Measurements from ENCODE around the gene POU2F1. TPM values are rescaled to one million over a fixed set of nuclear protein-coding genes. Genes with fewer than 3 reads are reported as not detected.

The POU2F1 gene
- total RNA-seq, 1 experiment from 2014 or later = 28.5 TPM

DNA sequence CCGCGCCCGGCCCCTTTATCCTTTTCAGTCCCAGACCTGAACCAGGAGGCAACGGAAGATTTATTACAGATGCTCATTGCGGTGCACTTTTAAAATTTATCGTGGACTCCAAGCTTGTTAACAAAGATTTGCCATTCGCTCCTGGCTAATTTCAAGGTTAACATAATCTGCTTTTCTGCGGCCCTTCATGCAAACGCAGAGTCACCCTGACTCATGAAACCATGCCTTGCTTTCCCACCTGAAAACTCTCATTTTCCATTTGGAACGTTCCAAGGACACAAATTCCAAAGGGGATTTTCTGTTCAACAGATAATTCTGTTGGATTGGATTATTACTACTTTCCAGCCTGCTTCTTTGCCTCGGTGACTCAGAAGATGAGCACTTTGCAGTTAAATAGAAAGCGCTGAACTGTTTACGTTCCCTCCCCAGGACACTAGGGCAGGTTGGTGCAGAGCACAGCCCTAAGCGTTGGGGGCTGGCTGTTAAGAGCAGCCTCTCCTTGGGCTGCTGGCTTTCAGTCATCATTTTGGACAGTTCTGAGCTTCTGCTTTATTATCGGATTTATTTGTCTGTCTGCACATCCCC is 246.5 kb downstream of the POU2F1 start:
- H3K79me2 ChIP-seq (ENCODE audit: low read depth) = no peaks in the 10 kb centered on the region
- BruUV-seq (replicated peaks) = no TSS peak
- intact Hi-C loops (cut with micrococcal nuclease; ENCODE audit: unreplicated experiment) = no loop called here
- no peaks in the 10 kb centered on the region for H3K27me3 ChIP-seq (ENCODE audit: insufficient read depth, low read depth)
- no peaks in the 10 kb centered on the region; the same call in 1 of the 2 replicates for H3K9me2 ChIP-seq (ENCODE audit: insufficient read depth)
- H3K9me3 ChIP-seq (ENCODE audit: insufficient read depth, low read depth) = no peaks in the 10 kb centered on the region
- H3K27ac ChIP-seq = no peak overlapping the region
- ChIA-PET CTCF (interaction anchor here (0.7 kb wide), 1 partner anchor 330 kb away, joined by 3 read pairs; no protein-coding TSS in a partner anchor), POLR2A (ENCODE audit: unreplicated experiment) (no interaction called here)
- TF ChIP-seq, protein P1, sequence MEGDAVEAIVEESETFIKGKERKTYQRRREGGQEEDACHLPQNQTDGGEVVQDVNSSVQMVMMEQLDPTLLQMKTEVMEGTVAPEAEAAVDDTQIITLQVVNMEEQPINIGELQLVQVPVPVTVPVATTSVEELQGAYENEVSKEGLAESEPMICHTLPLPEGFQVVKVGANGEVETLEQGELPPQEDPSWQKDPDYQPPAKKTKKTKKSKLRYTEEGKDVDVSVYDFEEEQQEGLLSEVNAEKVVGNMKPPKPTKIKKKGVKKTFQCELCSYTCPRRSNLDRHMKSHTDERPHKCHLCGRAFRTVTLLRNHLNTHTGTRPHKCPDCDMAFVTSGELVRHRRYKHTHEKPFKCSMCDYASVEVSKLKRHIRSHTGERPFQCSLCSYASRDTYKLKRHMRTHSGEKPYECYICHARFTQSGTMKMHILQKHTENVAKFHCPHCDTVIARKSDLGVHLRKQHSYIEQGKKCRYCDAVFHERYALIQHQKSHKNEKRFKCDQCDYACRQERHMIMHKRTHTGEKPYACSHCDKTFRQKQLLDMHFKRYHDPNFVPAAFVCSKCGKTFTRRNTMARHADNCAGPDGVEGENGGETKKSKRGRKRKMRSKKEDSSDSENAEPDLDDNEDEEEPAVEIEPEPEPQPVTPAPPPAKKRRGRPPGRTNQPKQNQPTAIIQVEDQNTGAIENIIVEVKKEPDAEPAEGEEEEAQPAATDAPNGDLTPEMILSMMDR (conservative IDR thresholded peaks at IDR 0.05) = no peak
- no peak for TF ChIP-seq EZH2 (IDR thresholded peaks at IDR 0.05; ENCODE audit: low read depth)
- no peaks in the 10 kb centered on the region for H4K20me1 ChIP-seq (ENCODE audit: insufficient read depth)
- no peak overlapping the region for H3K4me3 ChIP-seq
- no peak for DNase-seq
- no peak overlapping the region for H3K4me2 ChIP-seq
- H2AFZ ChIP-seq = no peak overlapping the region
- no peaks in the 10 kb centered on the region for H3K36me3 ChIP-seq (ENCODE audit: low read depth)
- no peaks in the 10 kb centered on the region for H3K4me1 ChIP-seq (replicated peaks; ENCODE audit: insufficient read depth)
- no peaks in the 10 kb centered on the region for H3F3A ChIP-seq (ENCODE audit: insufficient read depth, low read depth)

DNA sequence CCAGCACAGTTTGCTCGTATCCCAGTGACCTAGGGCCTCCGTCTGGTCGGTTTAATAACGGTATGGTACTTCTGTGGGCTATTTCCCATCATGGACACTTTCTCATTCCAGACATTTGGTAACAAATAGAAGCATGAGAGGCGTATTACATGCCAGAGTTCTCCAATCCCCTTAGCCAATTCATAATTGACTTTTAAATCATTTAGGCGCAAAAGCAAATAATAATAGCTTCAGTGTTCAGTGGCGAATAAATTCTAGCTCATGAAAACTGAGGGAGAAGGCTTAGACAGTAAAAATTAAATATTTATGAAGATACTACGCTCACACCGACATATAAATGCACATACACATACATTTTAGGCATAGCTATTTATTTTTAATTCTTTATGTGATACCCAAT is 247.1 kb downstream of the POU2F1 start:
- ChIA-PET CTCF (no interaction called here), POLR2A (ENCODE audit: unreplicated experiment) (no interaction called here)
- H3K36me3 ChIP-seq (ENCODE audit: low read depth) = no peaks in the 10 kb centered on the region
- H3K4me1 ChIP-seq (replicated peaks; ENCODE audit: insufficient read depth) = no peaks in the 10 kb centered on the region
- TF ChIP-seq, protein P1 (conservative IDR thresholded peaks at IDR 0.05) = no peak
- no peak for TF ChIP-seq EZH2 (IDR thresholded peaks at IDR 0.05; ENCODE audit: low read depth)
- no peaks in the 10 kb centered on the region for H3K9me3 ChIP-seq (ENCODE audit: insufficient read depth, low read depth)
- no peaks in the 10 kb centered on the region; the same call in 1 of the 2 replicates for H3K9me2 ChIP-seq (ENCODE audit: insufficient read depth)
- no peak overlapping the region for H3K4me2 ChIP-seq
- no peaks in the 10 kb centered on the region for H3K27me3 ChIP-seq (ENCODE audit: insufficient read depth, low read depth)
- H3F3A ChIP-seq (ENCODE audit: insufficient read depth, low read depth) = no peaks in the 10 kb centered on the region
- BruUV-seq (replicated peaks) = no TSS peak
- no peak overlapping the region for H3K4me3 ChIP-seq
- intact Hi-C loops (cut with micrococcal nuclease; ENCODE audit: unreplicated experiment) = no loop called here
- no peak for DNase-seq
- H2AFZ ChIP-seq = no peak overlapping the region
- H4K20me1 ChIP-seq (ENCODE audit: insufficient read depth) = no peaks in the 10 kb centered on the region
- H3K27ac ChIP-seq = no peak overlapping the region
- no peaks in the 10 kb centered on the region for H3K79me2 ChIP-seq (ENCODE audit: low read depth)

DNA sequence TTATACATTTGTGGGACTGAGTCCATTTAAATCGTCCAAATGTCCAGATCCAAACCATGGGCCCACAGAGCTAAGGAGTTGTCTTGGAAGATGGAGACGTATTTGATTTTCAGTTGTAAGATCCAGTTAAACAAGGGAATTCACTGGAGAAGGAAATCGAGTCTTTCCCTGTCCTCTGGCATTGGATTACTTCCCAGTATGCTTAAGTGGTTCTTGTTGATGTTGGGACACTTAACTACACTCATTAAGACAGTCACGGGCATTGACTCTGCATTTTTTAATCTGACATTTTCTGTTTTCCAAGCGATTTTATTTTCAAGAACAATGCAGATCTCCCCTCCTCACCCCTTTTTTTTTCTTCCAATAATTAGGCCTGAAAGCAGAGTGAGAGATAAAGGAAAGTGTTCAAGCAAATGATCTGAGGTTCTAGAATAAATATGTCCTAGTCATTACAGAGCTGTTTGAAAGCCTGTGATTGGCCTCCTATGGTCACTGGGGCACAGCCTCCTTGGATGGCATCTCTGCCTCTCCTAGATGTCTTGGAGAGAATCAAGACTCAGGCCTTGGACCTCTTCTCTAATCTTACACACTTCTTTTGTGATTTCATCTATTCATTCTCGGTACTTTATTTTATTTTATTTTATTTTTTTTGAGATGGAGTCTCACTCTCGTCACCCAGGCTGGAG is 248.7 kb downstream of the POU2F1 start:
- ChIA-PET POLR2A (ENCODE audit: unreplicated experiment) (no interaction called here), CTCF (no interaction called here)
- no peak overlapping the region for H3K27ac ChIP-seq
- no peak overlapping the region for H3K4me2 ChIP-seq
- TF ChIP-seq, protein P1 (conservative IDR thresholded peaks at IDR 0.05) = no peak
- no peak for TF ChIP-seq EZH2 (IDR thresholded peaks at IDR 0.05; ENCODE audit: low read depth)
- H3K4me1 ChIP-seq (replicated peaks; ENCODE audit: insufficient read depth) = no peaks in the 10 kb centered on the region
- no peaks in the 10 kb centered on the region for H3F3A ChIP-seq (ENCODE audit: insufficient read depth, low read depth)
- H3K27me3 ChIP-seq (ENCODE audit: insufficient read depth, low read depth) = no peaks in the 10 kb centered on the region
- DNase-seq = no peak
- H3K79me2 ChIP-seq (ENCODE audit: low read depth) = no peaks in the 10 kb centered on the region
- no peak overlapping the region for H3K4me3 ChIP-seq
- intact Hi-C loops (cut with micrococcal nuclease; ENCODE audit: unreplicated experiment) = no loop called here
- no TSS peak for BruUV-seq (replicated peaks)
- no peaks in the 10 kb centered on the region for H3K9me3 ChIP-seq (ENCODE audit: insufficient read depth, low read depth)
- H4K20me1 ChIP-seq (ENCODE audit: insufficient read depth) = no peaks in the 10 kb centered on the region
- no peak overlapping the region for H2AFZ ChIP-seq
- H3K36me3 ChIP-seq (ENCODE audit: low read depth) = no peaks in the 10 kb centered on the region
- H3K9me2 ChIP-seq (ENCODE audit: insufficient read depth) = no peaks in the 10 kb centered on the region; the same call in 1 of the 2 replicates
